ENCODE data around the gene TNF. TPM values are rescaled to one million over a fixed set of nuclear protein-coding genes. Genes with fewer than 3 reads are reported as not detected.
A peak's percentile ranks its signal among the peaks of the same experiment; 100 is the strongest.

The TNF gene
- total and polyA plus RNA-seq, 2 of the 13 experiments (the other 11 are each of a cell fraction or from before 2014, with no cell fraction given) = not detected

- TF ChIP-seq KDM4B (CRISPR knock-in tag; IDR thresholded peaks at IDR 0.05) = peak; percentile 86
- no peak for TF ChIP-seq MAFK (conservative IDR thresholded peaks at IDR 0.05 in 1 of 2, IDR thresholded peaks at IDR 0.05 in 1 of 2; ENCODE audit: low read length in 2 of 2)
- TF ChIP-seq IRF1 (CRISPR knock-in tag; IDR thresholded peaks at IDR 0.05; ENCODE audit: low read depth) = no peak
- TF ChIP-seq ZNF691 (CRISPR knock-in tag; IDR thresholded peaks at IDR 0.05; ENCODE audit: borderline replicate concordance, low read depth) = no peak; the same call in 1 of the 2 replicates
- no peak for TF ChIP-seq NR2F1 (CRISPR knock-in tag; IDR thresholded peaks at IDR 0.05)
- no peak for TF ChIP-seq PRDM4 (CRISPR knock-in tag; IDR thresholded peaks at IDR 0.05; ENCODE audit: borderline replicate concordance)
- TF ChIP-seq ZNF224 (CRISPR knock-in tag; IDR thresholded peaks at IDR 0.05) = no peak
- no peak for TF ChIP-seq IRX3 (CRISPR knock-in tag; IDR thresholded peaks at IDR 0.05; ENCODE audit: borderline replicate concordance, low read depth)
- no peak for TF ChIP-seq KIAA2018 (CRISPR knock-in tag; IDR thresholded peaks at IDR 0.05; ENCODE audit: borderline replicate concordance)
- no peak for TF ChIP-seq PBX2 (CRISPR knock-in tag; IDR thresholded peaks at IDR 0.05)
- no peak for TF ChIP-seq ZNF350 (CRISPR knock-in tag; IDR thresholded peaks at IDR 0.05; ENCODE audit: borderline replicate concordance, low read depth)
- TF ChIP-seq MXI1 (IDR thresholded peaks at IDR 0.05; ENCODE audit: borderline replicate concordance, low read depth, low read length) = peak; percentile 58; the same call in 1 of the 3 replicates
- TF ChIP-seq ZNF75D (CRISPR knock-in tag; IDR thresholded peaks at IDR 0.05; ENCODE audit: borderline replicate concordance) = no peak
These were observed 28.2 kb upstream of the TNF start, which contains the start of gene NFKBIL1 (continued) for GRCh38 chr6:31546958-31547726.
